Lung microvascular endothelial cell (primary cell): ENCODE data around the gene DCAF6. TPM values are rescaled to one million over a fixed set of nuclear protein-coding genes. Genes with fewer than 3 reads are reported as not detected.
A peak's percentile ranks its signal among the peaks of the same experiment; 100 is the strongest.
"Not testable (repeated sequence)": the region's sequence is repeated elsewhere in the genome, so short reads cannot be mapped to it uniquely, and the experiment has no call there.

Source experiments
- DNase-seq, 2 donors: peaks; one replicate each; pipeline versions ENCODE4 v3.0.0 to v3.0.0-alpha.2; 2010; ENCODE audit warnings: low read depth in 2 of 2
- total RNA-seq: library from RNA; depleted of rRNA; stranded (reverse); fragments of >200 nt; gene quantifications from 2 replicates; pipeline ENCODE4 v1.2.1, GENCODE V29; 2014

The DCAF6 gene
- total RNA-seq, 1 donor from 2014 or later, result 37.5 TPM

DNA sequence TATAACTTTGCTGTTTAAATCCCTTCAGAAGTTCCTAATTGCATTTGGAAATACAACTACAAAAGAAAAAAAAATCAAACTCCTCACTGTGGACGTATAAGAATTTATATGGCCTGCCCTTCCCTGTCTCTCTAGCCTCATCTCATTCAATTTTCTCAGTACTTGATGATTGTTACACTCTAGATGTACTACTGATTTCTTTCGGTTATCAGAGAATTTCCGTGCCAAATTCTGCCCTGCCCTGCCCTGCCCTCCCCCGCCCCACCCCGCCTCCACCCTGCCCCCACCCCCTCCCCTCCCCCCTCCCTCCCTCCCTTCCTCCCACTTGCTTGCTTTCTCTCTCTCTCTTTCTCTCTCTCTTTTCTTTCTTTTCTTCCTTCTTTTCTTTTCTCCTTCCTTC lies 72.1 kb downstream of the DCAF6 start:
- DNase-seq, result no peak

GRCh38 chr1:168009322-168009721 lies 72.8 kb downstream of the DCAF6 start:
- no peak for DNase-seq

- DNase-seq, result no peak
Observed at GRCh38 chr1:168019407-168019806, 82.9 kb downstream of the DCAF6 start.

GRCh38 chr1:168031198-168031597 lies 94.7 kb downstream of the DCAF6 start:
- DNase-seq, result no peak

- DNase-seq, result no peak
Observed at GRCh38 chr1:168031627-168032026, 95.1 kb downstream of the DCAF6 start.

DNA sequence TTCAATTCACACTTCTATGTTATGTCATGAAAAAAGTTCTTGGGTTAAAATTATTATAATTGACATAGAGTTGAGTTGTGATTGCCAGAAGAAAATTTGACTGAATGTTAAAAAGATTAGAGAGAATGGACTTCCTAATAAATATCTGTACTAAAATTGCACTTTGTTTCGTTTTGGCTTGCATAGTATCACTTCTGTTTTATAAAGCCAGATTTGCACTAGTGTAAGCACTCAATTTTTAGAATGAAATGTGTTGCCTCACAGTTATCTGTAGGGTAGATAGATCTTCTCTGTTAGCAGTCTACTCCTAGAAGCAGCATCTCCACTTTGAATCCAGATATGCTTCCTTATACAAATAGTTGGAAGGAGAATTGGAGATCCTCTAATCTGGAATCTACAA lies 95.5 kb downstream of the DCAF6 start:
- no peak for DNase-seq

GRCh38 chr1:168035345-168035744 lies 98.9 kb downstream of the DCAF6 start:
- DNase-seq, result no peak

DNA sequence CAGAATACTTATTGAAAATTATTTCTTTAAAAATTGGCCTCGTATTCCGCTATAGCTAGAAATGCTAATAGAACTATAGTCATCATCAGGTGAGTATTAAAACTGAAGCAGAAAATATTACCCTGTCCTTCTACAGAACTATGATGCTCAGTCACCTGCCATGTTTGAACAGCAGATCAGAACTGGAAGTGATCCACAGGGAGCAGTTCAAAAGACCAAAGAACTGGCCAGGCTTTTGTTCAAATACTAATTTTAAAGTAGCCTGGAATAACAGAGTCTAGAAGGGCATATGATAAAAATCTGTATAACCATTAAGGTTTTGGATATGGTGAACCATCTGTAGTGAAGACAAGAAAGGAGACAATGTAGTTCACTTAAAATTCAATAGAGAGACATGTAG lies 105.9 kb downstream of the DCAF6 start:
- DNase-seq, result no peak

GRCh38 chr1:168045311-168045710 lies 108.8 kb downstream of the DCAF6 start:
- no peak for DNase-seq

DNA sequence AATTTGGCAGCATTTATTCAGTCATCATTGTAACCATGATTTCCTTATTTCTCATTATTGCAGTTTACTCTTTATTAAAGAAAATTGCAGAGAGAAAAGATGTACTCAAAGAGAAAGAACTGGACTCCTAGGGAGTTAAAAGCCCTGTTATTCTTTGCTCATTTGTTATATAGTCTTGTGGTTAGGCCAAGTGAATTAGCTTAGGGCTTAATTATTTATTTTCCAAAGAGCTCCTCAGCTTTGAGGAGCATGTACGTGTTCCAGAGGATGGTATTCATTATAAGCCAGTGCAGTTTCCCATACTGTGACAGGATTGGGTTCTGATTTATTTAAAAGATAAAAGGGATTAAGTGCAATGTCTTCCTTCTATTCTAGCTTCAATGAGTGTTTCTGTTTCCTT lies 113.8 kb downstream of the DCAF6 start:
- no peak for DNase-seq

- no peak for DNase-seq
Observed at GRCh38 chr1:168050880-168051279, 114.4 kb downstream of the DCAF6 start.

DNA sequence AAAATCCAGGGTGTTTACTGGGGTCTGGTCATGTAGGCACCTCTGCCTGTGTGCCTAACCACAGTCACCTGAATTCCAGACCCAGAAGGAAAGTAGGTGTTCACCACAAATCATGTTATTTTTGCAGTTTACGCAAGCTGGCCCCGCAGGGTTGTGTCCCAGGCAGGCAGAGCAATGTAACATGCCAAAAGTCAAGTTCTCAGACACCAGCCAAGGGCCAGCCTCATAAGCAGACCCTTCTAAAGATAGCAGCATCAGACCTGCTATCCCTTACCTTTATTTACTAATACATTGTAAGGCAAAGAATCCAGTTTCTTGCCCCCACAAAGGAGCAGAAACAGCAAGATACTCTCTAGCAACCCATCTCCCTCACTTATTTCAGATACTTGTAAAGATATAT lies 117.2 kb downstream of the DCAF6 start:
- no peak for DNase-seq

- no peak for DNase-seq
Observed at GRCh38 chr1:168054117-168054516, 117.6 kb downstream of the DCAF6 start.

- DNase-seq, result not testable (repeated sequence)
Observed at GRCh38 chr1:168056152-168056551, 119.7 kb downstream of the DCAF6 start.

DNA sequence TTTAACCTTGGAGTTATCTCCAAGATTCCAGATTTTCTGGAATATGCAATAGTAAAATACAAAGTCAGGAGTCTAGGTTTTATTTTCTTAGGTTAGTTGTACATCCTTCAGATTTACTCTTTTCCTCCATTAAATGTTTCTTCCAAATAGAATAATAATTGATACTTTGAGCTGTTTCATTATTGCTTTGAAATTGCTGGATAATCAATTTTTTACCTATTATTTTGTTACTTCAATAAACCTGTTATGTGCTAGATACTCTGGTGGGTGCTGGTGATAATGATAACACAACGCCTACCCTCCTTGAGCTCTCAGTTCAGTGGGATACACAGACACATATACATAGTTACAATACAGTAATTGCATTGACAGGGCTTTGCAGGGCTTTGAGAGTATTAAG lies 120.9 kb downstream of the DCAF6 start:
- no peak for DNase-seq

DNA sequence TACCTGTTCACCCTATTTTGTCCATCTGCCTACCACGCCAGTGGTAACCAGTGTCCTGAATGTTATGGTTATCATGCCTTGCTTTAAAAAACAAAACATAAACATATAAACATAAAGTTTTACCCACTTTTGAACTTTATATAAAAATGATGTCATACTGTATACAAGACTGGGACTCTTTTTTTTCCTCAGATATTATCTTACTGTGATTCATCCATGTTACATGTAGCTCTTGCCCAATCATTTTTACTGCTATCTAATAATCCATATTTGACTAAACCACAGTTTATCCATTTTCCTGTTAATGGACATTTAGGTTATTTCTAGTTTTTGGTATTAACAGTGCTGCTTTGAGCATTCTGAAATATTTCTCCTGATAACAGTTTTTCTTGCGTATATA lies 121.4 kb downstream of the DCAF6 start:
- DNase-seq, result no peak

DNA sequence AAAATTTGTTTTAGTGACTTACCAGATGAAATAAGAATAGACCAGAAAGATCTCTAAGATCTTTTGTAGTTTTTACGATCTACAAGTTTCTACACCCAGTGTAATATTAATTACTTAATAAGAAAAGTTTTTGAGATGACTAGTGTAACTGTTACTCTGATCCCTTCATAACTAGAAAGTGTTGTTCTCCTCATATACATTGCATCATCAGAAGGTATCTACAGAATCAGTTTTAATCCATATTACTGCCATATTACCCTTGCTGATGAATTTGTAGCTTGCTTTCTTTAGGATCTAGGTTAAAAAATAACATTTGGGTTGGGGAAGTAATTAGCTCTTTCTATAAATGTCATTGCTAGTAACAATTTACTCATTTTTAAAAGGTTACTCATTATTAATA lies 127.7 kb downstream of the DCAF6 start:
- DNase-seq, result no peak

GRCh38 chr1:168065506-168065905 lies 129.0 kb downstream of the DCAF6 start:
- peak in 1 of 2 donors; percentile 15 for DNase-seq

DNA sequence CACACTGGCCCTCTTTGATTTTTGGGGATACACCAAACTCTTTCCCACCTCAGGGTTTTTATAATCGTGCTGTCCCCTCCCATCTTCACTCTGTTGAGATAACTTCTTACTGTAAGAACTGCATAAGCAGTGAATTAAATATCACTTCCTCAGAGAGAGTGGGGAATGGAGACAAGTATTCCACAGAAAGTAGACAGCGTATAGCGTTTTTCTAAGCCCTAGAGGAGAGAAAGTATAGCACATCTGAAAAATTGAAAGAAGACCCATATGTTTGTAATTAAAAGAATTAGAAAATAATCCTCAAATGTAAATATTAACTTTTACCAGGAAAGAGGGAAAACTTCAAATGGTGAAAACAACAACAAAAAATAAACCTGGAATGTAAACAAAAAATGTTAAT lies 132.9 kb downstream of the DCAF6 start:
- DNase-seq, result no peak

GRCh38 chr1:168079761-168080160 lies 143.3 kb downstream of the DCAF6 start:
- no peak for DNase-seq

- peak in 1 of 2 donors; percentile 91 for DNase-seq
Observed at GRCh38 chr1:168081373-168082007, 145.0 kb downstream of the DCAF6 start.

- DNase-seq, result peak; percentile 70 to 85
Observed at GRCh38 chr1:168082008-168082876, 145.8 kb downstream of the DCAF6 start.
